Vagina (tissue), 2 donors: ENCODE data around the gene SUPV3L1.

Source experiments
- CTCF ChIP-seq, 3 experiments: fragments of 450-650 bp in 2 of 3; fragments of 200-600 bp in 1 of 3; sonication (generic) in 1 of 3; IDR thresholded peaks; one replicate each; pipeline ENCODE4 v1.5.1; 2017 to 2019; ENCODE audit warnings: antibody characterized with exemption in 3 of 3, mild to moderate bottlenecking in 2 of 3, moderate library complexity in 2 of 3
- POLR2A ChIP-seq, 2 donors: fragments of 450-650 bp; IDR thresholded peaks; one replicate each; pipeline ENCODE4 v1.6.1; 2017; ENCODE audit warnings: antibody characterized with exemption in 2 of 2, mild to moderate bottlenecking in 2 of 2, moderate library complexity in 2 of 2
- POLR2AphosphoS5 ChIP-seq, 2 donors: sonication (generic); formaldehyde crosslinking; IDR thresholded peaks; one replicate each; pipeline ENCODE4 v1.9.0; 2017; ENCODE audit warnings: antibody characterized with exemption in 2 of 2, mild to moderate bottlenecking in 2 of 2, low read depth in 1 of 2; ENCODE audit not compliant: insufficient read depth in 1 of 2

GRCh38 chr10:69153227-69153626 lies 26.8 kb upstream of the SUPV3L1 start:
- TF ChIP-seq CTCF (IDR thresholded peaks at IDR 0.05) (no peak), POLR2AphosphoS5 (IDR thresholded peaks at IDR 0.05; ENCODE audit: insufficient read depth in 1 of 2, low read depth in 1 of 2) (no peak), POLR2A (IDR thresholded peaks at IDR 0.05) (no peak)
